ENCODE measurements around the gene TRAK1.
"Not testable (repeated sequence)": the region's sequence is repeated elsewhere in the genome, so short reads cannot be mapped to it uniquely, and the experiment has no call there.

TRAK1 gene, protein sequence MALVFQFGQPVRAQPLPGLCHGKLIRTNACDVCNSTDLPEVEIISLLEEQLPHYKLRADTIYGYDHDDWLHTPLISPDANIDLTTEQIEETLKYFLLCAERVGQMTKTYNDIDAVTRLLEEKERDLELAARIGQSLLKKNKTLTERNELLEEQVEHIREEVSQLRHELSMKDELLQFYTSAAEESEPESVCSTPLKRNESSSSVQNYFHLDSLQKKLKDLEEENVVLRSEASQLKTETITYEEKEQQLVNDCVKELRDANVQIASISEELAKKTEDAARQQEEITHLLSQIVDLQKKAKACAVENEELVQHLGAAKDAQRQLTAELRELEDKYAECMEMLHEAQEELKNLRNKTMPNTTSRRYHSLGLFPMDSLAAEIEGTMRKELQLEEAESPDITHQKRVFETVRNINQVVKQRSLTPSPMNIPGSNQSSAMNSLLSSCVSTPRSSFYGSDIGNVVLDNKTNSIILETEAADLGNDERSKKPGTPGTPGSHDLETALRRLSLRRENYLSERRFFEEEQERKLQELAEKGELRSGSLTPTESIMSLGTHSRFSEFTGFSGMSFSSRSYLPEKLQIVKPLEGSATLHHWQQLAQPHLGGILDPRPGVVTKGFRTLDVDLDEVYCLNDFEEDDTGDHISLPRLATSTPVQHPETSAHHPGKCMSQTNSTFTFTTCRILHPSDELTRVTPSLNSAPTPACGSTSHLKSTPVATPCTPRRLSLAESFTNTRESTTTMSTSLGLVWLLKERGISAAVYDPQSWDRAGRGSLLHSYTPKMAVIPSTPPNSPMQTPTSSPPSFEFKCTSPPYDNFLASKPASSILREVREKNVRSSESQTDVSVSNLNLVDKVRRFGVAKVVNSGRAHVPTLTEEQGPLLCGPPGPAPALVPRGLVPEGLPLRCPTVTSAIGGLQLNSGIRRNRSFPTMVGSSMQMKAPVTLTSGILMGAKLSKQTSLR

DNA sequence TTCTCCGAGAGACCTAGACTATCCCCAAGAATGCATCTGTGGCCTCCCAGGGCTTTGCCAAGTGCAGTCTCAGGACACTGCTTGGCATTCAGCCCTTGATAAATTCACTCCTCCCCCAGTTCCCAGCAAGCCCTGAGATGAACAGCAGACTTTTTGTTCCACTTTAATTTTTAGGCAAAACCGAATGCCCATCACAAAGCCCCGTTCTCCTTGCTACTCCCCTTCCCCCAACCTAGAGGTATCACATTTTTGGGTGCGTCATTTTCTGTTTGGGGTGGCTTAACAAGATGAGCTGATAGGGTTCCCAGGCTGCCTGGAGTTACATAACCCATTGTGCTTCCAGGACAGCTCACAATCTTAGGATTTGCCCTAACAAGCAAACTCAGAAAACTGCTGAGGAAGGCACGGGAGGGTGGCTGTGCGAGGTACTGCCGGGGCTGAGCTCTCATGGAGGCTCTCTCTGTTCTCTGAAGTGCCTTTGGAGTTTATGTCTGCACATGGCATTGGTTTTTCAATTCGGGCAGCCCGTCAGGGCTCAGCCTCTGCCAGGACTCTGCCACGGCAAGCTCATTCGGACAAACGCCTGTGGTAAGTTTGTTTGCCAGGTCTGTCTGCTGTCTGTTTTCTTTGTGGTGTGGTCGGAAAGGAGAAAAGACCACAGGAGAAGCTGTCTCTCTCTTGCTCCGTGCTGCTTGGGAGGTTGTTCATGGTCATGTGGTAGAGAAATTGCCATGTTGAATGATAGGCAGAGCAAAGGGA, at the start of gene TRAK1:
Gene TRAK1 (plus strand): TSS at position 385 of the 759 bp plus-strand sequence. CDS start 113 bp downstream, at position 498.
- CTCF ChIA-PET = interaction anchor here (1.0 to 2.6 kb wide), 5 partner anchors 9 to 100 kb away, joined by 3 to 19 read pairs (median 4); no protein-coding TSS in a partner anchor
- no peak for DNase-seq (ENCODE audit: extremely low spot score)
- TF ChIP-seq, protein P1, sequence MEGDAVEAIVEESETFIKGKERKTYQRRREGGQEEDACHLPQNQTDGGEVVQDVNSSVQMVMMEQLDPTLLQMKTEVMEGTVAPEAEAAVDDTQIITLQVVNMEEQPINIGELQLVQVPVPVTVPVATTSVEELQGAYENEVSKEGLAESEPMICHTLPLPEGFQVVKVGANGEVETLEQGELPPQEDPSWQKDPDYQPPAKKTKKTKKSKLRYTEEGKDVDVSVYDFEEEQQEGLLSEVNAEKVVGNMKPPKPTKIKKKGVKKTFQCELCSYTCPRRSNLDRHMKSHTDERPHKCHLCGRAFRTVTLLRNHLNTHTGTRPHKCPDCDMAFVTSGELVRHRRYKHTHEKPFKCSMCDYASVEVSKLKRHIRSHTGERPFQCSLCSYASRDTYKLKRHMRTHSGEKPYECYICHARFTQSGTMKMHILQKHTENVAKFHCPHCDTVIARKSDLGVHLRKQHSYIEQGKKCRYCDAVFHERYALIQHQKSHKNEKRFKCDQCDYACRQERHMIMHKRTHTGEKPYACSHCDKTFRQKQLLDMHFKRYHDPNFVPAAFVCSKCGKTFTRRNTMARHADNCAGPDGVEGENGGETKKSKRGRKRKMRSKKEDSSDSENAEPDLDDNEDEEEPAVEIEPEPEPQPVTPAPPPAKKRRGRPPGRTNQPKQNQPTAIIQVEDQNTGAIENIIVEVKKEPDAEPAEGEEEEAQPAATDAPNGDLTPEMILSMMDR (IDR thresholded peaks at IDR 0.05; ENCODE audit: control extremely low read depth, extremely low read depth, low read depth, missing control alignments) = no peak
- POLR2A ChIA-PET = no interaction called here

DNA sequence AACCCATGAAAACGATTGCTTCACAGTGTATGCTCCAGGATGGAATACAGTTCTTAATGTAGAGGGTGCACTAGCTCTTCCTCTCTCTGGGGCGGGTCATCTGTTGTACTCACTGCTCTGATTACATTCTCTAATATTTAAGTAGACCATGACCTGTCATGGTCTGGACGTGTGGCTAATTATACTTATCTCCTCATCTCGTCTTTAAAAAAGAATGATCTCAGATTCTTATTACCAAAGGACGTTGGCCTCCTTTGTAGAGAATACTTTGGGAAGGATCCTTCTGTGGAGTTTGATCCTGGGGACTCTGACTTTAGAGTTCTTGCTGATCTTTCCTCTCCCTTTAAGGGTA, 48.4 kb upstream of the TRAK1 start:
- no peak for DNase-seq (ENCODE audit: extremely low spot score)
- CTCF ChIA-PET = interaction anchor here (0.6 to 1.8 kb wide), 2 partner anchors 9 to 21 kb away, joined by 3 to 6 read pairs; no protein-coding TSS in a partner anchor
- POLR2A ChIA-PET = no interaction called here
- TF ChIP-seq, protein P1 (IDR thresholded peaks at IDR 0.05; ENCODE audit: control extremely low read depth, extremely low read depth, low read depth, missing control alignments) = no peak

DNA sequence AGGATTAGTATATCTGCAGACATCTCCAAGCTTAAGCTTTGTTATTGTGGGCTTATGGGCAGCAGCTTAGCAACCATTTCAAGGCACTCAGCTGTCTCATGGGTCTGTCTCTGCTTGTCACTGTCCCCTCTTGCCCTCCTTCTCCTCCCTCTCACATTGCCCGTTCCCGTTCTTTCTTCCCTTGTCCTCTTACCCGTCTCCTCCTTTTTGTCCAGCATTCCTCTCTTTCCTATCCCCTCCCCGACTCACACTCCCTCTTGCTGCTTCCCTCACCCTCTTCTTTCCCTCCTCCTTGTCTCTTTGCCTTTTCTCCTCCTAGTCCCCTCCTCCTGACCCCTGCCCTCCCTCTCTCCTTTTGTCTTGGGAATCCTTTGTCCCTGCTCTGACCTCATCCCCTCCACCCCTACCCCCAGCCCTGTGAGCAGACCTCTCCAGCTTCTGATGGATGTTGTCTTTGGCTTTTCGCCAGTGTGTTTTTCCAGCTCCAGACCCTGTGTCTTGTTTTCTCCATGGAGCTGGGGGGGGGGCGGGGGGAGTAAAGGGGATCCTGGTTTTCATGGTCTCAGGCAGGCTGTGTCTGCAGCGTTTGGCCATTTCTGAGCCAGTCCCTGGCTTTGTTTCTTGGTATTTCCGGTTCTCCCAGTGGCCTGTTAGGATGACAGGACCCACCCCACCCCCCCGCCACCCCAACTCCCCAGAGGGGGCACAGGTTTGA, 47.9 kb upstream of the TRAK1 start:
- ChIA-PET POLR2A (no interaction called here), CTCF (interaction anchor here (0.6 to 1.8 kb wide), 4 partner anchors 8 to 27 kb away, joined by 3 to 6 read pairs (median 3); no protein-coding TSS in a partner anchor)
- TF ChIP-seq, protein P1 (IDR thresholded peaks at IDR 0.05; ENCODE audit: control extremely low read depth, extremely low read depth, low read depth, missing control alignments) = no peak
- no peak for DNase-seq (ENCODE audit: extremely low spot score)

DNA sequence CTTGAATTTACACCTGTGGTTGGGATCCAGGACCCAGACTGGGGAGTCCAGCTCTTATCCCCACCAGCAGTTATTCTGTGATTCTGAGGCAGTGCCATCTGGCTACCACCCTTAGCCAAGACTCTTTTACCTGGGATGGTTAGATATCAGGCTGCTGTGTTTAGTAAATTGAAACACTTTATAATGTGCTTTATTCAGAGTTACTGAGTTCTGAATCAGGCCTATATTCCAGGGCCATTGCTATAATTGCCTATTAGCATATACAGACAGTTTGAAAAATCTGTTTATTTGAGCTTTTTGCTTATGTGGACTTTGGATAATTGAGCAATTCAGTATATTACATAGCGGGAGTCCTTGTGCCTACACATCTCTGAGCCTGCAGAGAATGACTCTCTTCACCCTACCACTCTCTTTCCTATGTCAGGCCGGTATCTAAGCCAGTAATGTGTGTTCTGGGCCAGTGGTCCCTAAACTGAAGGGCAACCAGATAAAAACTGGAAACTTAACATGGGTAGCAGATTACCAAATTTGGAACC, 45.4 kb upstream of the TRAK1 start:
- TF ChIP-seq, protein P1 (IDR thresholded peaks at IDR 0.05; ENCODE audit: control extremely low read depth, extremely low read depth, low read depth, missing control alignments) = no peak
- CTCF ChIA-PET = interaction anchor here (0.8 to 4.2 kb wide), 4 partner anchors 9 to 53 kb away, joined by 3 to 20 read pairs (median 4); no protein-coding TSS in a partner anchor
- POLR2A ChIA-PET = interaction anchor here (0.7 kb wide), 1 partner anchor 33 kb away, joined by 3 read pairs; no protein-coding TSS in a partner anchor
- DNase-seq (ENCODE audit: extremely low spot score) = no peak

DNA sequence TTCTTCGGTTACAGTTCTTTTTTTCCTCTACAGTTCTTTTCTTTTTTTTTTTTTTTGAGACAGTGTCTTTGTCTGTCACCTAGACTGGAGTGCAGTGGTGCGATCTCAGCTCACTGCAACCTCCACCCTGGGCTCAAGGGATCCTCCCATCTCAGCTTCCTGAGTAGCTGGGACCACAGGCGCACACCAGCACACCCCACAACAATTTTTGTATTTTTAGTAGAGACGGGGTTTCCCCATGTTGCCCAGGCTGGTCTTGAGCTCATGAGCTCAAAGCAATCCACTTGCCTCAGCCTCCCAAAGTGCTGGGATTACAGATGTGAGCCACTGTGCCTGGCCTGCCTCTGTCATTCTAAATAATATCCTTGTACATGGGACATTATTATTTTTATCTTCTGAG, 42.6 kb upstream of the TRAK1 start:
- CTCF ChIA-PET = interaction anchor here (0.8 to 4.2 kb wide), 6 partner anchors 12 to 52 kb away, joined by 3 to 20 read pairs (median 4); no protein-coding TSS in a partner anchor
- DNase-seq (ENCODE audit: extremely low spot score); POLR2A ChIA-PET: not testable (repeated sequence)

DNA sequence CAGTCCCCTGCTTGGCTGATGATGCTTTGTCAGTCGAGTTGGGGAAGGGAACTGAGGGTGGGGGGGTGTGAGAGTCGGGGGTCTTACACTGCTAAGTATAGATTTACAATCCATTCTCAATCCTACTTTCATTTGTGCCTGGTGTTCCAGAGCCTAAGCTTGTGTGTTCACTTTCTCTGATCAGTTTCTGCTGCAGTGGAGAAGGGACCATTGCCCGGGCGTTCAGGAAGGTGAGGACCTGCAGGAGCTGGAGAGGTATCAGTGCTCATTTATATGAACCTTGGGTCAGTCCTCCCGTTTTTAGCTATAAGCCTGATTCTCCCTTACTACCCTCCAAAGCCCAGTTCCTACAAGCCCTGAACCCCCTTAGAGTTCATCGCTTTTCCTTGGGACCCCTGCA, 41.0 kb upstream of the TRAK1 start:
- POLR2A ChIA-PET = interaction anchor here (1.0 kb wide), 1 partner anchor 24 kb away, joined by 4 read pairs; no protein-coding TSS in a partner anchor

More for the DNA sequence above, 41.0 kb upstream of the TRAK1 start:
- TF ChIP-seq, protein P1 (IDR thresholded peaks at IDR 0.05; ENCODE audit: control extremely low read depth, extremely low read depth, low read depth, missing control alignments) = no peak
- no peak for DNase-seq (ENCODE audit: extremely low spot score)
- CTCF ChIA-PET = interaction anchor here (1.0 to 3.0 kb wide), 4 partner anchors 16 to 141 kb away, joined by 3 to 15 read pairs (median 7); no protein-coding TSS in a partner anchor

All from GM10248 (cell line).